Upper lobe of left lung (tissue), 6 donors: ENCODE data around the gene CFAP221. TPM values are rescaled to one million over a fixed set of nuclear protein-coding genes. Genes with fewer than 3 reads are reported as not detected.
A peak's percentile ranks its signal among the peaks of the same experiment; 100 is the strongest.

ENCODE experiments used
- ATAC-seq, 2 donors: fragments of 200-7000 bp; cut with Tn5 transposase; one replicate each; pipeline ENCODE4 v1.9.1; 2022; ENCODE audit warnings: mild to moderate bottlenecking in 2 of 2, moderate library complexity in 2 of 2; ENCODE audit not compliant: low FRiP score in 2 of 2
- DNase-seq, 2 donors: peaks; one replicate each; pipeline ENCODE4 v3.0.0-alpha.2; 2019 to 2020
- H3K27ac ChIP-seq, 4 donors: fragments of 200-600 bp; sonication (generic); one replicate each; pipeline ENCODE4 v1.5.1; 2016 to 2019
- H3K27me3 ChIP-seq, 4 donors: fragments of 200-600 bp; sonication (generic); one replicate each; pipeline ENCODE4 v1.5.1; 2017 to 2019
- H3K36me3 ChIP-seq, 4 donors: fragments of 200-600 bp; sonication (generic); one replicate each; pipeline ENCODE4 v1.5.1; 2016 to 2019
- H3K4me1 ChIP-seq, 4 donors: fragments of 200-600 bp; sonication (generic); one replicate each; pipeline ENCODE4 v1.5.1; 2018 to 2019
- H3K4me3 ChIP-seq, 4 donors: fragments of 200-600 bp; sonication (generic); one replicate each; pipeline ENCODE4 v1.5.1; 2017 to 2019; ENCODE audit warnings: mild to moderate bottlenecking in 2 of 4, moderate library complexity in 1 of 4
- H3K9me3 ChIP-seq, 4 donors: fragments of 200-600 bp; sonication (generic); one replicate each; pipeline ENCODE4 v1.5.1; 2018 to 2019
- CTCF ChIP-seq, 6 experiments: fragments of 450-650 bp in 4 of 6; fragments of 200-600 bp in 2 of 6; sonication (generic) in 2 of 6; IDR thresholded peaks; one replicate each; pipeline ENCODE4 v1.5.1; 2016 to 2019; ENCODE audit warnings: antibody characterized with exemption in 6 of 6
- EP300 ChIP-seq, 4 donors: sonication (generic); formaldehyde crosslinking; IDR thresholded peaks; one replicate each; pipeline ENCODE4 v1.5.1; 2017; ENCODE audit warnings: antibody characterized with exemption in 4 of 4, control low read depth in 2 of 4
- POLR2A ChIP-seq, 4 donors: fragments of 450-650 bp; IDR thresholded peaks; one replicate each; pipeline ENCODE4 v1.5.1; 2016 to 2017; ENCODE audit warnings: antibody characterized with exemption in 4 of 4, mild to moderate bottlenecking in 2 of 4
- POLR2AphosphoS5 ChIP-seq, 2 donors: sonication (generic); formaldehyde crosslinking; IDR thresholded peaks; one replicate each; pipeline ENCODE4 v1.5.1; 2017; ENCODE audit warnings: antibody characterized with exemption in 2 of 2
- WGBS, 2 donors: methylation state at CpG; one replicate each; pipeline ENCODE4 v1.1.5; 2017 to 2018; 5-methylcytosine and 5-hydroxymethylcytosine counted together
- total RNA-seq, 6 donors: library from RNA; depleted of rRNA in 4 of 6; stranded (reverse); fragments of >200 nt in 4 of 6; gene quantifications; one replicate each; pipeline versions ENCODE4 v1.1.0 to v1.2.1, GENCODE V29; 2016 to 2021
- donor health status: DM: no; HTN: no; CAD: no; lungs with moderate emphysema.
- donor health status: DM: no; HTN: yes; CAD: no; lungs with severe emphysema.

Gene CFAP221
- total RNA-seq, 6 donors from 2014 or later: 13.9 to 67.5 (median 30.9) TPM

GRCh38 chr2:119584469-119584868, 40.2 kb downstream of the CFAP221 start:
- no peak for TF ChIP-seq EP300 (IDR thresholded peaks at IDR 0.05)
- no peak for TF ChIP-seq POLR2AphosphoS5 (IDR thresholded peaks at IDR 0.05)
- no peak for TF ChIP-seq CTCF (IDR thresholded peaks at IDR 0.05)
- TF ChIP-seq POLR2A (IDR thresholded peaks at IDR 0.05): no peak
- no peak for ATAC-seq

GRCh38 chr2:119586085-119586484, 41.8 kb downstream of the CFAP221 start:
- no peak for TF ChIP-seq POLR2AphosphoS5 (IDR thresholded peaks at IDR 0.05)
- TF ChIP-seq CTCF (IDR thresholded peaks at IDR 0.05): no peak
- no peak for TF ChIP-seq EP300 (IDR thresholded peaks at IDR 0.05)
- TF ChIP-seq POLR2A (IDR thresholded peaks at IDR 0.05): no peak
- 44 to 50% methylated on average over 3 of the region's 3 CpGs for WGBS, 2 donors
- H3K4me3 ChIP-seq: no peak overlapping the region
- H3K9me3 ChIP-seq: no peaks in the 10 kb centered on the region
- no peaks in the 10 kb centered on the region for H3K36me3 ChIP-seq
- H3K27me3 ChIP-seq: no peaks in the 10 kb centered on the region
- peak in 1 of 2 donors; percentile 75 for ATAC-seq
- peaks cover 0 to 6% (median 2%) of the 10 kb centered on the region in 4 donors for H3K4me1 ChIP-seq
- peak in 1 of 2 donors; percentile 24 for DNase-seq
- no peak overlapping the region for H3K27ac ChIP-seq

More at GRCh38 chr2:119584469-119584868, 40.2 kb downstream of the CFAP221 start:
- peaks cover 3 to 15% (median 10%) of the 10 kb centered on the region in 4 donors for H3K4me1 ChIP-seq
- H3K9me3 ChIP-seq: no peaks in the 10 kb centered on the region
- H3K4me3 ChIP-seq: no peak overlapping the region
- DNase-seq: no peak
- no peak overlapping the region for H3K27ac ChIP-seq
- no peaks in the 10 kb centered on the region for H3K36me3 ChIP-seq
- H3K27me3 ChIP-seq: no peaks in the 10 kb centered on the region

DNA sequence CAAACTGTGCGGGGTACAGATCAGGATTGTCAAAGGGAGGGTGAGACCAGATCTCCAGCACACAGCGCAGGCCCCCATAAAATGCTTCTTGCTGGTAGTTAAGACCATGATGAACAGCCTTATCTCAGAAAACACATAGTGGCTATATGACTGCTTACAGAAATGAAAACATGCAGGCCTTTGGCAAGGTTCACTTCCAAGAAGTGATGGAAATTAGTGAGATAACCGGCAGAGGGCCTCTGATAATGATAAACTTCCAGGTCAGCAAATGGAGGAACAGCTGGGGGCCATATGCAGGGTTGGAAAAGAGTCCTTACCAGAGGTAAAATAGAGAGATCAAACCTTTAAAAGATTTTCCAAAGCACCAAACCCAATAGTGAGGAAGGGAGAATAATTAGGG, 46.6 kb downstream of the CFAP221 start:
- no peak for DNase-seq
- TF ChIP-seq CTCF (IDR thresholded peaks at IDR 0.05): no peak
- TF ChIP-seq POLR2A (IDR thresholded peaks at IDR 0.05): no peak
- no peak for ATAC-seq
- H3K27me3 ChIP-seq: no peaks in the 10 kb centered on the region
- no peaks in the 10 kb centered on the region for H3K9me3 ChIP-seq
- peaks cover 0 to 5% (median 1%) of the 10 kb centered on the region in 4 donors for H3K4me1 ChIP-seq
- no peak overlapping the region for H3K27ac ChIP-seq
- no peaks in the 10 kb centered on the region for H3K36me3 ChIP-seq
- WGBS, 2 donors: 50 to 97% methylated on average over 2 to 3 of the region's 3 CpGs
- H3K4me3 ChIP-seq: no peak overlapping the region

GRCh38 chr2:119591523-119591922, 47.3 kb downstream of the CFAP221 start:
- ATAC-seq (no peak), DNase-seq (no peak)
- Histone ChIP-seq H3K36me3 (no peaks in the 10 kb centered on the region), H3K9me3 (no peaks in the 10 kb centered on the region), H3K27me3 (no peaks in the 10 kb centered on the region), H3K4me3 (no peak overlapping the region), H3K4me1 (no peaks in the 10 kb centered on the region), H3K27ac (no peak overlapping the region)
- WGBS, 2 donors: 77 to 92% methylated on average over 3 of the region's 3 CpGs
- TF ChIP-seq CTCF (IDR thresholded peaks at IDR 0.05) (no peak), POLR2AphosphoS5 (IDR thresholded peaks at IDR 0.05) (no peak), EP300 (IDR thresholded peaks at IDR 0.05) (no peak), POLR2A (IDR thresholded peaks at IDR 0.05) (no peak)

DNA sequence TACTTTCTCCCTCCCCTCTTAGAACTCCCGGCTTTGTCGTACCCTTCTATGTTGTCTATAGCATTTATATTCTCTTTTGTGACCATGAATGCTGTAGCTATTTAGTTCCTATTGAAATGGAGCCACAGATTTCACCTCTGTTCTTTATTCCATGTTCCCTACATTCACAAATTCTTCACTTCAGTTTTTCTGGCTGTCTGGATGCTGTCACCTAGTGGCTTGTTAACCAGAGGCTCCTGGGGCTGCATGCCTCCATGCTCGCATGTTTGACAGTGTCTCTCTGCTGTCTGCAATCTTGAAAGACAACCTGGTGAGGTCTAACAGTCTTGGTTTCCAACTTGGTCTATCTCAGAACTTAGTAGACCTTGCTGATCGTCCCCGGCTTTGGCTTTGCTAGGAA, 48.2 kb downstream of the CFAP221 start:
- no peak for TF ChIP-seq EP300 (IDR thresholded peaks at IDR 0.05)
- no peak for TF ChIP-seq POLR2AphosphoS5 (IDR thresholded peaks at IDR 0.05)
- TF ChIP-seq POLR2A (IDR thresholded peaks at IDR 0.05): no peak
- TF ChIP-seq CTCF (IDR thresholded peaks at IDR 0.05): no peak
- Histone ChIP-seq H3K4me3 (no peak overlapping the region), H3K36me3 (no peaks in the 10 kb centered on the region), H3K27ac (no peak overlapping the region), H3K9me3 (no peaks in the 10 kb centered on the region), H3K27me3 (no peaks in the 10 kb centered on the region), H3K4me1 (no peaks in the 10 kb centered on the region)
- no peak for DNase-seq
- 65 to 87% methylated on average over 5 of the region's 5 CpGs for WGBS, 2 donors
- ATAC-seq: no peak
